Subcutaneous preadipocyte (primary cell): ENCODE data around the gene NDUFV3. TPM values are rescaled to one million over a fixed set of nuclear protein-coding genes. Genes with fewer than 3 reads are reported as not detected.

Source experiments
- small RNA-seq: library from RNA; depleted of rRNA; stranded (forward); fragments of <200 nt; gene quantifications from one replicate; pipeline ENCODE3, GENCODE V24; 2012
- total RNA-seq: library from RNA; depleted of rRNA; stranded (reverse); fragments of >200 nt; gene quantifications from 2 replicates; pipeline ENCODE4 v1.2.3, GENCODE V29; 2012

Gene NDUFV3
- 42.4 and 61.0 TPM in 2 replicates for total RNA-seq

DNA sequence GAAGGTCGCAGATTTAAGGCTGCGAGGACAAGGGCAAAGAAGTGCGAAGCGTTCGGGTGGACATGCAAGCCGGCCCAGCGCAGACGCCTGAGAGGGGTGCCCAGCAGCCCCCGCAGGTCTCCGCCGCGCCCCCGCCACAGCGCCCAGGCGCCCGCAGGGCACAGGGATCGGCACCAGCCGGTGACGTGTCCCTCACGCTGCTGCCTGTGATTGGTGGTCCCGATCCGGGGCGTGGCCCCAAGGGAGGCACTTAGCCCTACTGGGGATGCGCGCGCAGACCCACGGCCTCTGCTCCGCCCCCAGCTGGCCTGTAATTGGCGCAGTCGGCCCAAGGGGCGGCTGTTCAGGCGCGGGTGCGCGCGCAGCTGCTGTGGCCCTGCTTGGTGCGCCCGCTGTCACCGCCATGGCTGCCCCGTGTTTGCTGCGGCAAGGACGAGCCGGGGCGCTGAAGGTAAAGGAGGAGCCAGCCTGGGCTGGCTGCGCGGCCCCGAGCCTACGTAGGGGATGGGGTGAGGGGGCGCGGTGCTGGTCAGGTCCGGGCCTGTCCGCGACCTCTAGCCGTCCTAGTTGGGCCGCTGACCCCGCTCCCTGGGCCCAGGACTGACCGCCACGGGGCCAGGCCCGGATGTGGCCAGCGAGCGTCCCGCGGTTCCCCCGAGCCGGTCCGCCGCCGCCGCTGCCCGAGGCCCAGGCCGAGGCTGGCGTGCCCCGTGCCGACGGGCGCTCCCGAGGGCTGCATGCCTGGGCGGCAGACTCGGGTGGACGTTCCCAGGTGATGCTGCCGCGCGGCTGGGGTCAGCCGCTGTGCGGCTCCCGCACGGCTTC, at the start of gene NDUFV3:
Gene NDUFV3 (plus strand): TSS at position 379 of the 825 bp plus-strand sequence. CDS start 25 bp downstream, at position 404.

DNA sequence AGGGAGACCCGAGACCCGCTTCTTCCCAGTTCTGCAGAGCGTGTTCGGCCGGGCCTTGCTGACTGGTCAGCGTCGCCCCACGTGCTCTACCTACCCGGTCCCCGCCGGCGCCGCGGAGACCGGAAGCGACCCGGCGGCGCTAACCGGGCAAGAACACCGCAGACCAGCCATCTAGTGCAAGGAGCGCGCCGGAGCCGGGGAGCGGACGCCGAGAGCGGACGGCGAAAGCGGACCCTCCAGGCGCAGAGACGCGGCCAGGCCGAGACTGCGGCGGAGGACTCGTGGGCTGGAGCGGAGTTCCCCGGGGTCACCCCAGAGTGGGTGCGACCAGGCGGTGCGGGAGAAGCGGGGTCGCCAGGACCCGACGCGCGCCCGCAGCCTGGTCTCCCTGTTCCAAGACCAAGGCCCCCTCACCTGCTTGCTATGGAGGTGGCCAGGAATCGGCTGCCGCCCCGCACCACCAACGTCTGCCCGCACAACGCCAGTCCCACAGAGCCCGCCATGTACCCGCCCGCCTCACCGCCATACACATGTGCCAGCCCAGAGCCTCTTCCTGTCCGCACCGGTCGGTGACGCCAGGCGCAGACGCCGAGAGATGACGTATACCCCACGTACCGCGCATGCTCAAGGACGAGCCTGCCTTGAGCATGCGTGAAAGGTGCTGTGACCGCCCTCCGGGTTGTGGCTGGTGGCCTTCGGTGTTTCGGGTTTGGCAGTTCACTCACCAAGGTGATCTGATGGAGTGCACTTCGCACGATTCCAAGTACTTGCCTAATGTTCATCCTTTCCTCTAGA, 13.9 kb upstream of the NDUFV3 start, which contains the start of gene WDR4:
Gene WDR4 (minus strand): TSS at position 547 of the 795 bp plus-strand sequence. CDS start 44 bp downstream, at position 503.

DNA sequence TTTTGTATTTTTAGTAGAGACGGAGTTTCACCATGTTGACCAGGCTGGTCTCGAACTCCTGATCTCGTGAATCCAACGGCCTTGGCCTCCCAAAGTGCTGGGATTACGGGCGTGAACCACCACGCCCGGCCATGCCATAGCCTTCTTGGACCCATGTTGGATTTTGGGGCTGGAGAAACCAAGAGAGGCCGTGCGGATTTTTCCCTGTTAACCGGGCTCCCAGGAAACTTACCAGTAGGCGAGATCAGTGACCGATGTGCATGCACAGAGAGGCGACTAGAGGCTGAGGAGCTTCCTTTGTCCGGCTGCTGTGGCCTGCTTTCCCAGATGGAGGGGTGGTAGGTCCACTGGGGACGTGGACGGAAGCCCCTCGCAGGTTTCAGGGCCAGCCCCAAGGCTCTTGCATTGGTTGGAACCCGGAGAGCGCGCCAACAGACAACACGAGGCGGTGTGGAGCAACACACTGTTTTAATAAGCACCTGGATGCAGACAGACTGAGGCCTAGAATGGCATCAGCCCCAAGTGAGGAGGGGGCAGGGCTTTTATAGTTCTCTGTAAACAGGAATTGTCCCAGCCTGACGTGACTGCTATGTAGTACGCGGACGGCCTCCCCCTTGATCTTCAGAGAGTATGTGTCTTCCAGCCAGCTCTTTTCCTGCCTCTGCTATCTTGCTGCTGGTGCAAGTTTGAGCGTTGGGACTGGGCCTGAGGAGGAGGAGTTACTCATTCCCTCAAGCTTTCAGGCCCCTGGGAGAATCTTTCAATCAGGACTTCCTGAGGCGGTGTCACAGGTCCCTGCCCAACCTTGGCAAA, 32.2 kb downstream of the NDUFV3 start, which contains the start of gene ERVH48-1:
Gene ERVH48-1 (minus strand): TSS at position 517 of the 813 bp plus-strand sequence. CDS start 6,624 bp downstream, outside the sequence.

Small RNAs within 50 kb of the gene (small RNA-seq; reads per million reads assigned to genes)
- gene MIR5692B, result not detected

Other genes with a start within 250 kb of the NDUFV3 start
- 4.4 and 10.0 TPM in 2 replicates for gene PDE9A, start 239.7 kb upstream of the NDUFV3 start, total RNA-seq
- gene WDR4, start 13.8 kb upstream of the NDUFV3 start, total RNA-seq, result 14.0 and 23.5 TPM in 2 replicates
- not detected in 2 replicates for gene ERVH48-1, start 32.3 kb downstream of the NDUFV3 start, total RNA-seq
- 12.9 and 18.0 TPM in 2 replicates for gene PKNOX1, start 81.3 kb downstream of the NDUFV3 start, total RNA-seq
- 27.9 and 31.9 TPM in 2 replicates for gene CBS, start 182.5 kb downstream of the NDUFV3 start, total RNA-seq
- gene U2AF1, start 214.3 kb downstream of the NDUFV3 start, total RNA-seq, result 20.9 and 33.0 TPM in 2 replicates